Ascending aorta (tissue), 2 donors: ENCODE measurements around the gene MAGEF1. TPM values are rescaled to one million over a fixed set of nuclear protein-coding genes. Genes with fewer than 3 reads are reported as not detected.

ENCODE experiments used
- DNase-seq, 2 donors: peaks; one replicate each; pipeline ENCODE4 v3.0.0-alpha.2; 2019; ENCODE audit warnings: low spot score in 2 of 2
- H3K27ac ChIP-seq, 2 donors: fragments of 200-600 bp; sonication (generic); one replicate each; pipeline ENCODE4 v1.5.1; 2016 to 2017; ENCODE audit warnings: mild to moderate bottlenecking in 1 of 2
- H3K27me3 ChIP-seq: fragments of 200-600 bp; sonication (generic); one replicate; pipeline ENCODE4 v1.5.1; 2017
- H3K36me3 ChIP-seq, 2 donors: fragments of 200-600 bp; sonication (generic); one replicate each; pipeline ENCODE4 v1.5.1; 2016
- H3K4me1 ChIP-seq, 2 donors: fragments of 200-600 bp; sonication (generic); one replicate each; pipeline ENCODE4 v1.5.1; 2016 to 2017; ENCODE audit warnings: mild to moderate bottlenecking in 1 of 2
- H3K4me3 ChIP-seq, 2 donors: fragments of 200-600 bp; sonication (generic); one replicate each; pipeline ENCODE4 v1.5.1; 2016 to 2017; ENCODE audit warnings: mild to moderate bottlenecking in 1 of 2
- H3K9me3 ChIP-seq, 2 donors: fragments of 200-600 bp; sonication (generic); one replicate each; pipeline ENCODE4 v1.5.1; 2016
- intact Hi-C: fragments of 100-400 bp; cut with DNase I; formaldehyde crosslinking; loops from one replicate; pipeline ENCODE4 v1.15.1; 2023
- total RNA-seq: library from RNA; depleted of rRNA; stranded (reverse); fragments of >200 nt; gene quantifications from one replicate; pipeline ENCODE4 v1.1.0, GENCODE V29; 2016
- TF ChIP-seq, protein P1 (sequence below), 3 experiments: fragments of 200-600 bp in 2 of 3; fragments of 450-650 bp in 1 of 3; sonication (generic) in 2 of 3; IDR thresholded peaks; one replicate each; pipeline ENCODE4 v1.5.1; 2016 to 2019; ENCODE audit warnings: antibody characterized with exemption in 3 of 3, mild to moderate bottlenecking in 1 of 3, moderate library complexity in 1 of 3

The MAGEF1 gene
- total RNA-seq, 1 donor from 2014 or later, result 5.2 TPM

DNA sequence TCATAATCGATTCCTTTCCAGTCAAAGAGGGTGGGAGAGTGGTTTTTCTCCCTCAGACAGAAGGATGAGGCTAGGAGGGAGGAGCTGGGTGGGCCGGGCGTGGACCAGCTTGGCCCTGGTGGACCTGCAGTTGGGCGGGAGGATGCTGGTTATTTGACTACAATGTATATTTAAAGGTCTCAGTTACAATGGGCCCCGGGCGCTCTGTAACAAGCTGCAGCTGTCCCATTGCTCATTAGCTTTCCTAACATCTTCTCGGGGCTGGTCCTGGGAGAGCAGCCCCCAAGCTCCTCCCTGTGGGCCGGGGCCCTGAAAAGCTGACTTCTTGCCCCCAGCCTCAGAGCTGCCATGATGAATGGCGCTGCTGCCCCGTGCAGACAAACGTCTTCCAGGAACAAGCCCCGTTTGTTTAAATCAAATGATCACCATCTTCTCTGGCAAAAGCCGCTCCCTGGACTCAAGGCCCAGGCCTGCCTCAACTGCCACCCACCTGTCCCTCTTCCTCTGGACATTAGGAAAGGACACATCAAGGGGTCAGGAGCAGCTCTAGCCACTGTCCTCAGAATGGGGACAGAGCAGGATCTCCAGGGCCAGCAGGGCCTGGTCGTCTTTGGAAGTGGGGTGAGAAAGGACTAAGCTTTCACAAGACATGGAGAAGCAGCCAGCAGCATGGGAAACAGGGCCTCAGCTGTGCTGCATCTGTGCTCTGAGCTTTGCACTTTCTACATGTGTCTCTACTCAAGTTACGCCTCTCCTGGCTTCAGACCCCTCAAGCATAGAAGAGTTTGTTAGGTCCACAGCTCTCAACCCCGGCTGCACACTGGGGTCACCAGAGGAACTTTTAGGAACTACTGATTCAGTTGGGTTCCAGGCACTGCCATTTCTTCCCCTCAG is 38.6 kb downstream of the MAGEF1 start:
- intact Hi-C loops, result no loop called here
- Histone ChIP-seq H3K27me3 (no peaks in the 10 kb centered on the region), H3K36me3 (no peaks in the 10 kb centered on the region), H3K9me3 (no peaks in the 10 kb centered on the region), H3K27ac (no peak overlapping the region), H3K4me3 (no peak overlapping the region), H3K4me1 (no peaks in the 10 kb centered on the region)
- DNase-seq, result no peak
- TF ChIP-seq, protein P1, sequence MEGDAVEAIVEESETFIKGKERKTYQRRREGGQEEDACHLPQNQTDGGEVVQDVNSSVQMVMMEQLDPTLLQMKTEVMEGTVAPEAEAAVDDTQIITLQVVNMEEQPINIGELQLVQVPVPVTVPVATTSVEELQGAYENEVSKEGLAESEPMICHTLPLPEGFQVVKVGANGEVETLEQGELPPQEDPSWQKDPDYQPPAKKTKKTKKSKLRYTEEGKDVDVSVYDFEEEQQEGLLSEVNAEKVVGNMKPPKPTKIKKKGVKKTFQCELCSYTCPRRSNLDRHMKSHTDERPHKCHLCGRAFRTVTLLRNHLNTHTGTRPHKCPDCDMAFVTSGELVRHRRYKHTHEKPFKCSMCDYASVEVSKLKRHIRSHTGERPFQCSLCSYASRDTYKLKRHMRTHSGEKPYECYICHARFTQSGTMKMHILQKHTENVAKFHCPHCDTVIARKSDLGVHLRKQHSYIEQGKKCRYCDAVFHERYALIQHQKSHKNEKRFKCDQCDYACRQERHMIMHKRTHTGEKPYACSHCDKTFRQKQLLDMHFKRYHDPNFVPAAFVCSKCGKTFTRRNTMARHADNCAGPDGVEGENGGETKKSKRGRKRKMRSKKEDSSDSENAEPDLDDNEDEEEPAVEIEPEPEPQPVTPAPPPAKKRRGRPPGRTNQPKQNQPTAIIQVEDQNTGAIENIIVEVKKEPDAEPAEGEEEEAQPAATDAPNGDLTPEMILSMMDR (IDR thresholded peaks at IDR 0.05), result no peak

DNA sequence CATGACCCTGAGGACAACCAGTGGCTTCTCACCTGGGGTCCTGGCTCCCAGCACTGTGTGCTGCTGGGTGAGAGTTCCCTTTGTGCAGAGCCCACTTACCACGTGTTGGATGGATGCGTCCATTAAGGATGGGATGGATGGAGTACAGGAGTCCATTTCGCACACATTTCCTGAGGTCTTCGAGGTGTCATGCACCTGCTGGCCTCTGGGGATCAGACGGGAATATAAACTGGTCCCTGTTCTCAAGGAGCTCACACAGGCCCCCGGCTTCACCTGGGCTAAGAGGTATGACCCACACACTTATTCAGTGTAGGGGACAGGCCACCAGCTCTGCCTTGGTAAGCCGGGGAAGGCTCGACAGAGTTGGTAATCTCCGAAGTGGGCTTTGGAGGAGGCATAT is 39.5 kb downstream of the MAGEF1 start:
- TF ChIP-seq, protein P1 (IDR thresholded peaks at IDR 0.05), result no peak
- Histone ChIP-seq H3K9me3 (no peaks in the 10 kb centered on the region), H3K4me3 (no peak overlapping the region), H3K27ac (no peak overlapping the region), H3K27me3 (no peaks in the 10 kb centered on the region), H3K4me1 (no peaks in the 10 kb centered on the region), H3K36me3 (no peaks in the 10 kb centered on the region)
- DNase-seq, result no peak
- intact Hi-C loops, result no loop called here

DNA sequence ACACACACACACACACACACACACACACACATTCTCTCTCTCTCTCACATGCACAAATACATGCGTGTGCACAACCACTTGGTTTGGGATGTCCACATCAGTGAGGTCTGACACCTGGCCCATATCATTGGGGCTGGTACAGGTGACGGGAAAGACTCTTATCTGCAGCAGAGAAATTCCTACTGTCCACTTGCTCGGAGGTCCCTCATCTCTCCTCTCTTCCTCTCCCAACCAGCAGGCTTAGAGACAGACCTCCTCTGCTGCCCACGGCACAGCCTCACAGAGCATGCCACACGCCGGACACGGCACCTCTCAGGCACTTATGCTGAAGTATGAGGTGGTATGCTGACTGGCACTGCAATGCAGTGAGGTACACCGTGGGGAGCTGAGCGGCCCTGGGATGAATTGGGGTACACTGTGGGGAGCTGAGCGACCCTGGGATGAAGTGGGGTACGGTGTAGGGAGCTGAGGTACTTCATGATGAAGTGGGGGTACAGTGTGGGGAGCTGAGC is 41.7 kb downstream of the MAGEF1 start:
- H3K4me1 ChIP-seq, result no peaks in the 10 kb centered on the region
- H3K27me3 ChIP-seq, result no peaks in the 10 kb centered on the region
- H3K4me3 ChIP-seq, result no peak overlapping the region
- intact Hi-C loops, result no loop called here
- H3K36me3 ChIP-seq, result no peaks in the 10 kb centered on the region
- DNase-seq, result no peak
- no peak overlapping the region for H3K27ac ChIP-seq
- TF ChIP-seq, protein P1 (IDR thresholded peaks at IDR 0.05), result no peak
- H3K9me3 ChIP-seq, result no peaks in the 10 kb centered on the region

DNA sequence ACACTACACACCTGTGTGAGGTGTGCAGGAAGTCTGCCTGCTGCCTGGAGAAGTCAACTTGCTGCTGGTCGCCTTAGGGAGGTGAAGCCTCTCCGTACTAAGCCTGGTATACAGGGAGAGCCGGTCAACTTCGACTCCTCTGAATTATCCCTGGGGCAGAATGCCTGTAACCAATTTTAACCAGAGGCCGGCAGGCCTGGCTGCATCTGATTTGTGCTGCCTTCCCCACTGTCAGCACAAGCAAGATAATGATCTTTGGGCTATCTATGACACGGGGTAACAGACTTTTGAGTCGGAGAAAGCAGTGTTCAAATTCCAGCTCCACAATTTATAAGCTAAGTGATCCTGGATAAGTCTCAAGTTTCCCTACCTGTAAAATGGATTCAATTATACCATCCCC is 42.3 kb downstream of the MAGEF1 start:
- DNase-seq, result no peak

DNA sequence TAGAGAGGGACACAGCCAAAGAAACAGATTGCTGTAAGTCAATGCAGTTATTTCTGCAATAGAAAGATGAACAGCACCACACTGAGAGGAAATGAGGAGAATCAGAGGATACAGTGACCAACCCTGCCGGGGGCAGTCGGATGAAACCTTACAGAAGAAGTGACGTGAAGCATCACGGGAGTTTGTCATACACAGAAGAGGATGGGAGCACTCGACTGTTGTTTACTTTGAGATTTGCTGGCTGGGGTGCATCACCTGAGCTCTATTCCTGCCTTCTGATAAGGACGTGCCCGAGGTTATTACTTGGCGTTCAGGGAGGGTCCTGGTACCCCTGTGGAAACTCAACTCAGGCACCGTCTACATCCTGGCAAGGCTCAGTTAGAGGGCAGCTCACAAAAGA is 45.4 kb downstream of the MAGEF1 start:
- Histone ChIP-seq H3K9me3 (no peaks in the 10 kb centered on the region), H3K4me3 (no peak overlapping the region), H3K36me3 (no peaks in the 10 kb centered on the region), H3K27ac (no peak overlapping the region), H3K4me1 (no peaks in the 10 kb centered on the region), H3K27me3 (no peaks in the 10 kb centered on the region)
- no peak for DNase-seq
- TF ChIP-seq, protein P1 (IDR thresholded peaks at IDR 0.05), result no peak
- intact Hi-C loops, result no loop called here

More for the DNA sequence above, 42.3 kb downstream of the MAGEF1 start:
- TF ChIP-seq, protein P1 (IDR thresholded peaks at IDR 0.05), result no peak
- no peak overlapping the region for H3K4me3 ChIP-seq
- H3K9me3 ChIP-seq, result no peaks in the 10 kb centered on the region
- H3K27me3 ChIP-seq, result no peaks in the 10 kb centered on the region
- no peak overlapping the region for H3K27ac ChIP-seq
- no peaks in the 10 kb centered on the region for H3K4me1 ChIP-seq
- no peaks in the 10 kb centered on the region for H3K36me3 ChIP-seq
- intact Hi-C loops, result no loop called here
